Measurements from ENCODE around the gene SUFU.

DNA sequence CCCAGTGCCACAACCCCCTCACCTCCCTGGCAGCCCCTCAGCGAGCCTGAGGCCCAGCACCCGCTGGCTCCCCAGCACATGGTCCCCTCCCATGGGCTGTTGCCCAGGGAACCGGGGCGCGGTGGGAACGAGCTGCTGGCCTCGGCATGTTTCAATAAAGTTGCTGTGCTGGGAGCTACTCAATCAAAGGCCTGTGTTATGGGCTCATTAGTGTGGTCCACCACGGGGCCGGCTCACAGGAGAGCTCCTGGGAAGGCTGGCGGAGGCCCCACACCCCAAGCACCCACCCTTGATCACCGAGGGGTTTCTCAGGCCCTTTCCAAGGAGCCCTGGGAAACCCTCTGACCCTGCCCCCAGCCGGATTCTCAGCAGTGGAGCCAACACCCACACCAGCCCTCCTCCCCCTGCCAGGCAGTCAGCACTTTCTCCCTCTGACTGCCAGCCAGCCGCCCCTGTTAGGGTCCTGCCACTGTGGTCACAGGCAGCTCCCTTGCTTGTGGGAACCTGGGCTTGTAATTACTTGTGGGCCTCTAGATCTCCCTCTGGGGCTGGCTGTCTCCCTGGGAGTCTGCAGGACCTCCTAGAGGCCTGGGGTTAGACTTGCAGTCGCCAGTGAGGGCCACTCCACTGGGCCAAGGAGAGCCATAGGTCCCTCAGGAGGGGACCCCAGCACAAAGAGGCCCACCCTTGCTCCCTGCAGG is 115.7 kb downstream of the SUFU start:
- TF ChIP-seq CTCF (IDR thresholded peaks at IDR 0.05) = no peak
- TF ChIP-seq, protein P1, sequence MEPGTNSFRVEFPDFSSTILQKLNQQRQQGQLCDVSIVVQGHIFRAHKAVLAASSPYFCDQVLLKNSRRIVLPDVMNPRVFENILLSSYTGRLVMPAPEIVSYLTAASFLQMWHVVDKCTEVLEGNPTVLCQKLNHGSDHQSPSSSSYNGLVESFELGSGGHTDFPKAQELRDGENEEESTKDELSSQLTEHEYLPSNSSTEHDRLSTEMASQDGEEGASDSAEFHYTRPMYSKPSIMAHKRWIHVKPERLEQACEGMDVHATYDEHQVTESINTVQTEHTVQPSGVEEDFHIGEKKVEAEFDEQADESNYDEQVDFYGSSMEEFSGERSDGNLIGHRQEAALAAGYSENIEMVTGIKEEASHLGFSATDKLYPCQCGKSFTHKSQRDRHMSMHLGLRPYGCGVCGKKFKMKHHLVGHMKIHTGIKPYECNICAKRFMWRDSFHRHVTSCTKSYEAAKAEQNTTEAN (CRISPR knock-in tag; IDR thresholded peaks at IDR 0.05) = no peak
- TF ChIP-seq, protein P2, sequence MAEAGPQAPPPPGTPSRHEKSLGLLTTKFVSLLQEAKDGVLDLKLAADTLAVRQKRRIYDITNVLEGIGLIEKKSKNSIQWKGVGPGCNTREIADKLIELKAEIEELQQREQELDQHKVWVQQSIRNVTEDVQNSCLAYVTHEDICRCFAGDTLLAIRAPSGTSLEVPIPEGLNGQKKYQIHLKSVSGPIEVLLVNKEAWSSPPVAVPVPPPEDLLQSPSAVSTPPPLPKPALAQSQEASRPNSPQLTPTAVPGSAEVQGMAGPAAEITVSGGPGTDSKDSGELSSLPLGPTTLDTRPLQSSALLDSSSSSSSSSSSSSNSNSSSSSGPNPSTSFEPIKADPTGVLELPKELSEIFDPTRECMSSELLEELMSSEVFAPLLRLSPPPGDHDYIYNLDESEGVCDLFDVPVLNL (CRISPR knock-in tag; IDR thresholded peaks at IDR 0.05; ENCODE audit: borderline replicate concordance, low read depth) = no peak
- TF ChIP-seq, protein P3, sequence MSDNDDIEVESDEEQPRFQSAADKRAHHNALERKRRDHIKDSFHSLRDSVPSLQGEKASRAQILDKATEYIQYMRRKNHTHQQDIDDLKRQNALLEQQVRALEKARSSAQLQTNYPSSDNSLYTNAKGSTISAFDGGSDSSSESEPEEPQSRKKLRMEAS (CRISPR knock-in tag; IDR thresholded peaks at IDR 0.05) = no peak
- TF ChIP-seq ELF4 (CRISPR knock-in tag; IDR thresholded peaks at IDR 0.05; ENCODE audit: low read depth) = no peak
- TF ChIP-seq CREB1 (CRISPR knock-in tag; IDR thresholded peaks at IDR 0.05) = no peak
- no peak for TF ChIP-seq NR2C2 (CRISPR knock-in tag; IDR thresholded peaks at IDR 0.05)
- TF ChIP-seq FOXK1 (CRISPR knock-in tag; IDR thresholded peaks at IDR 0.05) = no peak
